ENCODE results near the gene USP3.

Gene USP3

GRCh38 chr15:63504247-63504978 is at the start of gene USP3:
USP3 (plus strand) TSS chr15:63504593; CDS start chr15:63504740, 147 bp downstream.
- Mint-ChIP-seq H3K27me3 (no peaks in the 10 kb centered on the region), H3K4me1 (peaks cover 51 to 76% of the 10 kb centered on the region in 2 donors), H3K4me3 (peak within 1 kb of the TSS; percentile 86 to 90), H3K36me3 (peaks cover 0 to 6% of the 10 kb centered on the region in 2 donors), H3K27ac (peak within 1 kb of the TSS; percentile 99), H3K9me3 (no peaks in the 10 kb centered on the region)
- ATAC-seq (replicated peaks) (peak; percentile 70 to 76), DNase-seq (peak; percentile 95)

- Mint-ChIP-seq H3K27me3 (peaks cover 0 to 10% of the 10 kb centered on the region in 2 donors), H3K4me3 (no peak overlapping the region), H3K36me3 (no peaks in the 10 kb centered on the region), H3K4me1 (peaks cover 2 to 9% of the 10 kb centered on the region in 2 donors), H3K27ac (no peak overlapping the region), H3K9me3 (no peaks in the 10 kb centered on the region)
- ATAC-seq (replicated peaks) (peak in 1 of 2 donors; percentile 27), DNase-seq (no peak)
Measured at GRCh38 chr15:63456258-63456657, 48.1 kb upstream of the USP3 start.

GRCh38 chr15:63457379-63457778 is 47.0 kb upstream of the USP3 start:
- Mint-ChIP-seq H3K4me1 (peaks cover 2 to 9% of the 10 kb centered on the region in 2 donors), H3K36me3 (no peaks in the 10 kb centered on the region), H3K9me3 (no peaks in the 10 kb centered on the region), H3K27ac (no peak overlapping the region), H3K4me3 (no peak overlapping the region), H3K27me3 (peaks cover 0 to 10% of the 10 kb centered on the region in 2 donors)
- ATAC-seq (replicated peaks) (no peak), DNase-seq (no peak)

- Mint-ChIP-seq H3K27ac (no peak overlapping the region), H3K4me1 (peaks cover 2 to 9% of the 10 kb centered on the region in 2 donors), H3K9me3 (no peaks in the 10 kb centered on the region), H3K4me3 (no peak overlapping the region), H3K27me3 (peaks cover 0 to 10% of the 10 kb centered on the region in 2 donors), H3K36me3 (no peaks in the 10 kb centered on the region)
- DNase-seq (no peak), ATAC-seq (replicated peaks) (no peak)
Measured at GRCh38 chr15:63458026-63458425, 46.4 kb upstream of the USP3 start.

- Mint-ChIP-seq H3K27me3 (peaks cover 0 to 10% of the 10 kb centered on the region in 2 donors), H3K4me1 (peaks cover 2 to 9% of the 10 kb centered on the region in 2 donors), H3K36me3 (no peaks in the 10 kb centered on the region), H3K4me3 (no peak overlapping the region), H3K9me3 (no peaks in the 10 kb centered on the region), H3K27ac (no peak overlapping the region)
- DNase-seq (no peak), ATAC-seq (replicated peaks) (no peak)
Measured at GRCh38 chr15:63458794-63459395, 45.5 kb upstream of the USP3 start.

GRCh38 chr15:63460210-63461155 is 43.9 kb upstream of the USP3 start:
- Mint-ChIP-seq H3K27ac (no peak overlapping the region), H3K27me3 (peaks cover 0 to 10% of the 10 kb centered on the region in 2 donors), H3K4me1 (peaks cover 2 to 9% of the 10 kb centered on the region in 2 donors), H3K36me3 (no peaks in the 10 kb centered on the region), H3K9me3 (no peaks in the 10 kb centered on the region), H3K4me3 (no peak overlapping the region)
- no peak for ATAC-seq (replicated peaks)
- DNase-seq: no peak

- Mint-ChIP-seq H3K9me3 (no peaks in the 10 kb centered on the region), H3K36me3 (no peaks in the 10 kb centered on the region), H3K27ac (no peak overlapping the region), H3K4me3 (no peak overlapping the region), H3K27me3 (peaks cover 0 to 10% of the 10 kb centered on the region in 2 donors), H3K4me1 (peaks cover 3 to 4% of the 10 kb centered on the region in 2 donors)
- DNase-seq: no peak
- no peak for ATAC-seq (replicated peaks)
Measured at GRCh38 chr15:63461230-63461985, 43.0 kb upstream of the USP3 start.

- no peak for DNase-seq
- no peak for ATAC-seq (replicated peaks)
- peaks cover 5 to 8% of the 10 kb centered on the region in 2 donors for H3K4me1 Mint-ChIP-seq
- peaks cover 0 to 10% of the 10 kb centered on the region in 2 donors for H3K27me3 Mint-ChIP-seq
- H3K36me3 Mint-ChIP-seq: no peaks in the 10 kb centered on the region
- H3K27ac Mint-ChIP-seq: no peak overlapping the region
- H3K9me3 Mint-ChIP-seq: no peaks in the 10 kb centered on the region
- no peak overlapping the region for H3K4me3 Mint-ChIP-seq
Measured at GRCh38 chr15:63462088-63462487, 42.3 kb upstream of the USP3 start.

- ATAC-seq (replicated peaks): no peak
- peaks cover 5 to 8% of the 10 kb centered on the region in 2 donors for H3K4me1 Mint-ChIP-seq
- no peak overlapping the region for H3K4me3 Mint-ChIP-seq
- H3K9me3 Mint-ChIP-seq: no peaks in the 10 kb centered on the region
- no peaks in the 10 kb centered on the region for H3K36me3 Mint-ChIP-seq
- no peak for DNase-seq
- peaks cover 0 to 10% of the 10 kb centered on the region in 2 donors for H3K27me3 Mint-ChIP-seq
- no peak overlapping the region for H3K27ac Mint-ChIP-seq
Measured at GRCh38 chr15:63463036-63463435, 41.4 kb upstream of the USP3 start.

GRCh38 chr15:63463793-63464192 is 40.6 kb upstream of the USP3 start:
- DNase-seq (no peak), ATAC-seq (replicated peaks) (no peak)
- H3K9me3 Mint-ChIP-seq: no peaks in the 10 kb centered on the region
- H3K36me3 Mint-ChIP-seq: no peaks in the 10 kb centered on the region
- peaks cover 5 to 8% of the 10 kb centered on the region in 2 donors for H3K4me1 Mint-ChIP-seq
- peaks cover 0 to 10% of the 10 kb centered on the region in 2 donors for H3K27me3 Mint-ChIP-seq
- H3K27ac Mint-ChIP-seq: no peak overlapping the region
- H3K4me3 Mint-ChIP-seq: no peak overlapping the region

GRCh38 chr15:63465104-63465503 is 39.3 kb upstream of the USP3 start:
- ATAC-seq (replicated peaks) (no peak), DNase-seq (no peak)
- H3K27me3 Mint-ChIP-seq: peaks cover 0 to 7% of the 10 kb centered on the region in 2 donors
- H3K4me3 Mint-ChIP-seq: no peak overlapping the region
- no peaks in the 10 kb centered on the region for H3K36me3 Mint-ChIP-seq
- H3K27ac Mint-ChIP-seq: no peak overlapping the region
- H3K9me3 Mint-ChIP-seq: no peaks in the 10 kb centered on the region
- H3K4me1 Mint-ChIP-seq: peaks cover 7 to 15% of the 10 kb centered on the region in 2 donors

GRCh38 chr15:63466378-63467192 is 37.8 kb upstream of the USP3 start:
- Mint-ChIP-seq H3K4me3 (no peak overlapping the region), H3K36me3 (no peaks in the 10 kb centered on the region), H3K4me1 (peaks cover 8 to 26% of the 10 kb centered on the region in 2 donors), H3K27ac (peak overlapping the region; percentile 78), H3K9me3 (no peaks in the 10 kb centered on the region), H3K27me3 (no peaks in the 10 kb centered on the region)
- ATAC-seq (replicated peaks) (peak; percentile 97), DNase-seq (peak; percentile 56)

- H3K9me3 Mint-ChIP-seq: no peaks in the 10 kb centered on the region
- H3K4me1 Mint-ChIP-seq: peaks cover 24 to 45% of the 10 kb centered on the region in 2 donors
- peak overlapping the region; percentile 34 for H3K27ac Mint-ChIP-seq
- ATAC-seq (replicated peaks): no peak
- DNase-seq: no peak
- no peaks in the 10 kb centered on the region for H3K27me3 Mint-ChIP-seq
- no peaks in the 10 kb centered on the region for H3K36me3 Mint-ChIP-seq
- H3K4me3 Mint-ChIP-seq: no peak overlapping the region
Measured at GRCh38 chr15:63469190-63469589, 35.2 kb upstream of the USP3 start.
